Endothelial cell of umbilical vein (primary cell): ENCODE results near the gene TLCD3B. TPM values are rescaled to one million over a fixed set of nuclear protein-coding genes. Genes with fewer than 3 reads are reported as not detected.

Experiments used
- BruUV-seq: library from RNA; stranded (reverse); fragments of 400-500 nt; replicated peaks from 2 replicates; lab custom pipeline; 2021; lab: Mats Ljungman, UMichigan
- CTCF ChIA-PET: fragments of 300-600, 350-600 bp; sonication (Branson Sonifier 250); formaldehyde crosslinking; loops from one replicate; lab custom pipeline; 2021; ENCODE audit warnings: antibody characterized with exemption, inconsistent platforms; lab: Charles Lee
- POLR2A ChIA-PET: fragments of 300-600, 350-600 bp; sonication (Branson Sonifier 250); formaldehyde crosslinking; loops from one replicate; lab custom pipeline; 2021; ENCODE audit warnings: antibody characterized with exemption, inconsistent platforms; lab: Charles Lee
- DNase-seq: peaks from one replicate; pipeline ENCODE4 v3.0.0-alpha.2; 2011; ENCODE audit warnings: low read depth, low spot score
- FAIRE-seq: peaks from 2 replicates; lab custom pipeline; 2011; peaks lifted over from hg19 to GRCh38; lab: Jason Lieb, UNC
- H2AFZ ChIP-seq: 2 replicates; pipeline ENCODE4 v1.6.0; 2012; ENCODE audit warnings: low read depth, low read length, control low read depth, inconsistent platforms
- H3K27ac ChIP-seq: 2 replicates; pipeline ENCODE4 v1.5.1; 2011; ENCODE audit warnings: low read depth, mild to moderate bottlenecking, control low read depth, low read length, moderate library complexity; ENCODE audit not compliant: insufficient read depth
- H3K27me3 ChIP-seq, 2 experiments: 2 replicates each; pipeline versions ENCODE4 v1.6.0 to v1.6.1; 2011; ENCODE audit warnings: low read length in 2 of 2, mixed read lengths in 1 of 2; ENCODE audit not compliant: control insufficient read depth in 2 of 2, insufficient read depth in 2 of 2
- H3K36me3 ChIP-seq, 2 experiments: 2 replicates in 1 of 2; 3 replicates in 1 of 2; pipeline ENCODE4 v1.5.1; 2011; ENCODE audit warnings: low read length in 2 of 2, mild to moderate bottlenecking in 1 of 2, moderate library complexity in 1 of 2; ENCODE audit not compliant: control insufficient read depth in 2 of 2, insufficient read depth in 2 of 2; ENCODE audit errors: extremely low read depth in 1 of 2
- H3K4me1 ChIP-seq: 3 replicates; pipeline ENCODE4 v1.5.1; 2011; ENCODE audit warnings: mild to moderate bottlenecking, low read length; ENCODE audit not compliant: control insufficient read depth, insufficient read depth; ENCODE audit errors: extremely low read depth
- H3K4me2 ChIP-seq: 2 replicates; pipeline ENCODE4 v1.6.1; 2011; ENCODE audit warnings: low read length, control low read depth, mixed read lengths; ENCODE audit not compliant: insufficient read depth
- H3K4me3 ChIP-seq, 3 experiments: fragments of 200-600 bp in 1 of 3; sonication (generic), shearing (Covaris generic) in 1 of 3; replicated peaks in 1 of 3; 2 replicates each; pipeline ENCODE4 v1.5.1; 2011 to 2016; ENCODE audit warnings: control low read depth in 3 of 3, low read length in 3 of 3, mild to moderate bottlenecking in 2 of 3, inconsistent platforms in 1 of 3, low read depth in 1 of 3, moderate library complexity in 1 of 3; ENCODE audit not compliant: insufficient read depth in 1 of 3
- H3K79me2 ChIP-seq: 2 replicates; pipeline ENCODE4 v1.6.0; 2012; ENCODE audit warnings: low read length, inconsistent platforms; ENCODE audit not compliant: control insufficient read depth, insufficient read depth
- H3K9ac ChIP-seq: replicated peaks from 2 replicates; pipeline ENCODE3; 2011; ENCODE audit warnings: low read length, control low read depth; ENCODE audit not compliant: insufficient read depth; ENCODE audit errors: extremely low read depth
- H3K9me1 ChIP-seq: replicated peaks from 3 replicates; pipeline ENCODE4 v1.6.0; 2011; ENCODE audit warnings: mild to moderate bottlenecking, low read length; ENCODE audit not compliant: control insufficient read depth, insufficient read depth; ENCODE audit errors: extremely low read depth
- H3K9me3 ChIP-seq: replicated peaks from 2 replicates; pipeline ENCODE4 v1.5.1; 2012; ENCODE audit warnings: low read length, inconsistent platforms; ENCODE audit not compliant: control insufficient read depth, insufficient read depth
- H4K20me1 ChIP-seq: replicated peaks from 2 replicates; pipeline ENCODE3; 2011; ENCODE audit warnings: mild to moderate bottlenecking, low read length; ENCODE audit not compliant: control insufficient read depth, insufficient read depth; ENCODE audit errors: extremely low read depth
- CTCF ChIP-seq, 2 donors: IDR thresholded peaks; 1 replicate in 1 of 2; 2 replicates in 1 of 2; pipeline ENCODE4 v1.5.1; 2011; ENCODE audit warnings: low read length in 2 of 2, mild to moderate bottlenecking in 2 of 2, moderate library complexity in 2 of 2, control low read depth in 1 of 2, inconsistent platforms in 1 of 2, low read depth in 1 of 2; ENCODE audit not compliant: insufficient read depth in 1 of 2; ENCODE audit errors: extremely low read depth in 1 of 2
- EZH2 ChIP-seq: IDR thresholded peaks from 2 replicates; pipeline ENCODE4 v1.6.1; 2012; ENCODE audit warnings: borderline replicate concordance, low read depth, mild to moderate bottlenecking, moderate library complexity, low read length, inconsistent platforms; ENCODE audit not compliant: severe bottlenecking
- FOS ChIP-seq: IDR thresholded peaks from 2 replicates; pipeline ENCODE4 v1.6.1; 2011; ENCODE audit warnings: mild to moderate bottlenecking, low read length, moderate library complexity, borderline replicate concordance; ENCODE audit not compliant: insufficient read depth
- GATA2 ChIP-seq: IDR thresholded peaks from 2 replicates; pipeline ENCODE4 v1.7.0; 2011; ENCODE audit warnings: low read depth, mild to moderate bottlenecking, moderate library complexity, mixed read lengths, low read length; ENCODE audit not compliant: insufficient read length, insufficient read depth
- JUN ChIP-seq: IDR thresholded peaks from 2 replicates; pipeline ENCODE4 v1.6.1; 2011; ENCODE audit warnings: borderline replicate concordance, low read depth; ENCODE audit not compliant: insufficient read length, insufficient read depth
- MAX ChIP-seq: IDR thresholded peaks from 2 replicates; pipeline ENCODE4 v1.6.1; 2011; ENCODE audit not compliant: insufficient read depth, insufficient read length
- MYC ChIP-seq: IDR thresholded peaks from one replicate; pipeline ENCODE4 v1.6.1; 2011; ENCODE audit warnings: mild to moderate bottlenecking, low read depth, low read length
- POLR2A ChIP-seq: IDR thresholded peaks from 2 replicates; pipeline ENCODE4 v1.6.1; 2012; ENCODE audit warnings: low read depth, mild to moderate bottlenecking, control low read depth, low read length
- POLR2AphosphoS5 ChIP-seq: IDR thresholded peaks from 2 replicates; pipeline ENCODE4 v1.6.1; 2012; ENCODE audit warnings: low read depth, mild to moderate bottlenecking, control low read depth, low read length, moderate library complexity; ENCODE audit not compliant: insufficient read depth
- dilution Hi-C: fragments of 300-500 bp; cut with MboI; formaldehyde crosslinking; loops from one replicate; pipeline ENCODE4 v1.15.0; 2019; ENCODE audit warnings: low sequenced_read_pairs; ENCODE audit not compliant: extremely low pct_ligation_motif_present
- intact Hi-C: fragments of 100-400 bp; cut with micrococcal nuclease; formaldehyde crosslinking; loops from one replicate; pipeline ENCODE4 v1.10.0; 2022
- polyA plus RNA-seq, 4 experiments: library from polyadenylated mRNA; depleted of rRNA in 3 of 4; stranded (reverse) in 3 of 4; unstranded in 1 of 4; fragments of >200 nt; gene quantifications; 2 replicates each; pipeline versions ENCODE4 v1.2.1 to v1.2.3, GENCODE V29; 2011 to 2012; ENCODE audit warnings: missing spikeins in 1 of 4
- total RNA-seq: library from RNA; stranded (reverse); gene quantifications from 2 replicates; pipeline ENCODE4 v1.2.3, GENCODE V29; 2021

The TLCD3B gene
- total and polyA plus RNA-seq, 2 donors (not counting 3 experiments of a cell fraction or from before 2014, with no cell fraction given): 0.37 to 0.86 TPM

- FAIRE-seq: peak; percentile 74
- intact Hi-C loops: loop anchor here (1.0 to 2.0 kb wide), 4 partner anchors 8 to 186 kb away; partner anchors contain the start of genes CDIPT and TAOK2
- POLR2A ChIA-PET: no interaction called here
These were observed 34.3 kb downstream of the TLCD3B start for GRCh38 chr16:29996766-29997250.

More at GRCh38 chr16:29996766-29997250, 34.3 kb downstream of the TLCD3B start:
- H3K4me3 ChIP-seq: peak overlapping the region; percentile 70 to 81 (median 73)
- no peaks in the 10 kb centered on the region for H3K27me3 ChIP-seq
- TF ChIP-seq POLR2AphosphoS5: no peak
- TF ChIP-seq MYC: no peak
- TF ChIP-seq MAX: no peak
- no peak for TF ChIP-seq FOS
- TF ChIP-seq POLR2A: no peak
- TF ChIP-seq EZH2: no peak
- no peak for TF ChIP-seq GATA2
- no peak for TF ChIP-seq JUN
- no peak for TF ChIP-seq CTCF (IDR thresholded peaks at IDR 0.05; ENCODE audit: extremely low read depth in 1 of 2, insufficient read depth in 1 of 2, low read depth in 1 of 2, low read length in 2 of 2)
- no peaks in the 10 kb centered on the region for H3K9me1 ChIP-seq
- peak; percentile 28 for DNase-seq
- peaks cover 6 to 18% of the 10 kb centered on the region in 2 experiments for H3K36me3 ChIP-seq
- peak overlapping the region; percentile 84 for H3K4me2 ChIP-seq
- CTCF ChIA-PET: interaction anchor here (0.9 to 1.6 kb wide), 3 partner anchors 9 to 23 kb away, joined by 3 to 5 read pairs (median 4); partner anchors contain the start of gene TAOK2
- H3K9me3 ChIP-seq: no peaks in the 10 kb centered on the region
- peaks cover 7% of the 10 kb centered on the region for H3K79me2 ChIP-seq
- no peak overlapping the region for H3K27ac ChIP-seq
- peaks cover 22% of the 10 kb centered on the region for H3K4me1 ChIP-seq
- no peaks in the 10 kb centered on the region for H4K20me1 ChIP-seq
- dilution Hi-C loops: loop anchor here (10.0 kb wide), 1 partner anchor 192 kb away; the partner anchor contains the start of gene MAZ
- H2AFZ ChIP-seq: peak overlapping the region; percentile 59
- peak overlapping the region; percentile 81 for H3K9ac ChIP-seq
- BruUV-seq: no TSS peak
